H7 (cell line): ENCODE measurements around the gene DUS1L. TPM values are rescaled to one million over a fixed set of nuclear protein-coding genes. Genes with fewer than 3 reads are reported as not detected.

ENCODE experiments used
- DNase-seq: peaks from one replicate; pipeline ENCODE4 v3.0.0; 2012
- H3K27me3 ChIP-seq: 2 replicates; pipeline ENCODE4 v1.6.0; 2011; ENCODE audit warnings: mild to moderate bottlenecking, low read length; ENCODE audit not compliant: control insufficient read depth, insufficient read depth
- H3K36me3 ChIP-seq: replicated peaks from 2 replicates; pipeline ENCODE4 v1.5.1; 2011; ENCODE audit warnings: low read length; ENCODE audit not compliant: control insufficient read depth, insufficient read depth
- H3K4me3 ChIP-seq: 2 replicates; pipeline ENCODE4 v1.5.1; 2011; ENCODE audit warnings: low read depth, mild to moderate bottlenecking, control low read depth, low read length, moderate library complexity; ENCODE audit not compliant: insufficient read depth
- total RNA-seq: library from RNA; depleted of rRNA; stranded (reverse); fragments of >200 nt; shearing (Covaris generic); gene quantifications from 2 replicates; pipeline ENCODE4 v1.2.3, GENCODE V29; 2014

DUS1L gene
- total RNA-seq, 1 experiment from 2014 or later = 129 TPM

DNA sequence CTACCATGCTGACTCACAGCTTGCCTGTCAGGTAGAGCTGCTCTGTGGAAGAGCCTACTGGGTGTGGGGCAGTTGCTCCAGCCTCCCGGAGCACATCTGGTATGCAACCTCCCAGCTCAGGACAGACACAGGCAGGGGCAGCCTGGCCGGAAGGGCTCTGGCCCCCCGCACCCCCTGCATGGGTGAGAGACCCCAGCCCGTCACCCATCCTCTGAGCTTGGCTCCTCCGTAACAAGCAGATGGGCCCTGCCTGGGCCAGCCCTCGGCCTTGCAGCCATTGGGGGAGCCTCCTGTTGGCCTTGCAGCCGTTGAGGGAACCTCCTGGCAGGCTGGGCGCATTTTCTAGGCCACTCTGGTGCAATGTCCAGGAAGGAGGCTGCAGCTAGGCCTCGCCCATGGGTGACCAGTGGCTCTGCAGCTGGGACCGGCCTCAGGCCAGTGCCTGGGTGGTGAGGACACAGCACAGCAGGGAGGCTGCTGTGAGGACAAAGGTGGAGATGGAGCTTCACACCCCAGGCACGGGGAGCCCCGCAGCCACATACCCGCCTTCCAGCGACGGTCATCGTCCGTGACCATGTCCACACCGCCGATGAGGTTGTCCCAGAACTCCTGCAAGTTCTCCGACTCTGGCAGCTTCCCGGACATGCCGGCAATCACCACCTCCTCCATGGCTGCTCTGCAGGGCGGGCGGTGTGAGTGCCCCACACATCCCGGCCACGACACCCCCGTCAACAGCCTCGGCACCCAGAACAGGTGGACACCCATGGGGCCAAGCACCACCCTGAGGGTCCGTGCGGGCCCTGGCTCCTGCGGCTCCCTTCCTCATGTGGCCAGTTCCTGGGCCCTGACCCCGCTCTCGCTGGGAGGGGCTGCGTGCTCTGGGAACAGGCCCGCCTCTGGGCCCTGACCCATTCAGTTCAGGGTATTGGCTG lies 30.4 kb upstream of the DUS1L start:
- peak overlapping the region; percentile 85 for H3K4me3 ChIP-seq
- no peaks in the 10 kb centered on the region for H3K27me3 ChIP-seq
- DNase-seq = no peak
- H3K36me3 ChIP-seq = peaks cover 28% of the 10 kb centered on the region

DNA sequence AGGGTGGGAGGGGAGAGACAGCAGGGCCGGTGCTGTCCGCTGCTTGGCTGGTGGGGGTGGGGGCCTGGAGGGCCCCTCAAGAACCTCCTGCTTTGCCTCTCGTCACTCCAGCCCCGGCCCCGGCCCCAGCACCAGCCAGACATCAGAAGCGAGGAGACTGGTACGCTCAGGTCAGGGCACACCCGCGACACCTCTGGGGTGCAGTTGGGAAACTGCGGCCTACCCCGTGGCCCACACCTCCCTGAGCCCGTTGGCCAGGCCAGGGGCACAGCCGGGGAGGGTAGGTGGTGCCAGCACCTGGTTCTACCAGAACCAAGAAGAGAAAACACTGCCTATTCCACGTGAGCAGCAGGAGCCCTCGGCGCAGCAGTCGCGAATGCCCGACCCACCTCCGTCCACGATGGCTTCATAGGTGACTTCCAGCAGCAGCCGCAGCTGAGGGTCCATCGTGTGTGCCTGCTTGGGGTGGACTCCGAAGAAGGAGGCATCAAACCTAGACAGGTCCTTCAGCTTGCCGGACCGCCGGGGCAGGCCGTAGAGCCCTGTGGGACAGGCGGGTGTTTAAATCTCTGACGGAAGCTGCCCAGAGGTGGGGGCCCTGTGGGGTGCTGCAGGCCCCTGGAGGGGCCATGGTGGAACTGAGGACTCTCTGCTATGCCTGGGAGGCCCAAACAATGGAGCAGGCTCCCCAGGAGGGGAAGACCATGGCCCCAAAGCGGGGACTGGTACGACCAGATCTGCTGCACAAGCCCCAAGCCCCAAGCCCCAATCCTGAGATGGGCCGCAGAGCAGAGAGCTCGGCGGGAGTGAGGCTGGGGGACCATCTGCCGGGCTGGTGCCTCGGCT lies 29.6 kb upstream of the DUS1L start:
- Histone ChIP-seq H3K36me3 (peaks cover 33% of the 10 kb centered on the region), H3K4me3 (no peak overlapping the region), H3K27me3 (no peaks in the 10 kb centered on the region)
- no peak for DNase-seq

DNA sequence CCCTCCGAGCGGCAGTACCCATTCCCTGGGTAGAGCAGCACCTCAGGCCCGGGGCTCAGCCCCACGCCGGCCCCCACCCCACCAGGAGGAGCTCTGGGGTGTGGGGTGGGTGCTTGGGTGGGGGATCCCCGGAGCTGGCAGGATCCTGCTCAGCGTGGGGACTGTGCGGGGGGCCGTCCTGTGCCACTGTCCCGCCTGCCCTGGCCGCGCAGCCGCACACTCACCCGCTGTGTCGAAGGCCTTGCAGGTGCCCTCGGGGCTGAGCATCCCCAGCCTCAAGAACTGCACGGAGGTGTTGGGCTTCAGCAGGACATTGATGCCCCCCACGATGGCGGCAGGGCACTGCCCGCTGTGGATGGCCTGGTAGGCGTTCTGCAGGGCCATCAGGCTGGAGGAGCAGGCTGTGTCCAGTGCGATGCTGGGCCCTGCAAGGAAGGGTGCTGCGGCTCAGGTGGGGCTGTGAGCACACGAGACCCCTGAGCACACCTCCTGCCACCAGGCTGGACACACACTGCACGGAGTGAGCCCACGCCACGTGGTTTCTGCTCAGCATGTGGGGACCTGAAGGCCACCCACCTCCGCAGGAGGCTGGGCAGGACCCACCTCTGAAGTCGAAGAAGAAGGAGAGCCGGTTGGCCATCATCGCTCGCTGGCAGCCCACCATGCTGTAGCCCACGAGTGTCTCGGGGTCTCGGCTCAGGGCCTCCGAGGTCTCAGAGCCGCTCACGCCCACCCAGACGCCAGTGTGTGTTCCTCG lies 27.6 kb upstream of the DUS1L start:
- Histone ChIP-seq H3K36me3 (peaks cover 44% of the 10 kb centered on the region), H3K4me3 (no peak overlapping the region), H3K27me3 (no peaks in the 10 kb centered on the region)
- no peak for DNase-seq

DNA sequence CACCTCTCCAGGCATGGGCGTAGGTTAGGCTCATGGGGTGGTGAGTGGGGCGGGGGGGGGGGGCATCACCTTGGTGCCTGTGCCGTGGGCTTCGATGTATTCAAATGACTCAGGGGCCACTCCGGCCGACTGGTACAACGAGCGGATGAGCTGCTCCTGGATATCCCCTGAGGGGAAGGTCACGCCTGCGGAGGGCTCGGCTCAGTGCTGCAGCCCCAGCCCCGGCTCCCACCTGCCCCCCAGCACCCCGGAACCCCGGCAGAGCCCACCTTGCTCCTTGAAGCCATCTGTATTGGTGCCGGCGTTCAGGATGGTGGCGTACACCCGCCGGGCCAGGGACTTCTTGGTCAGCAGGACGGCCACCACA lies 27.0 kb upstream of the DUS1L start:
- Histone ChIP-seq H3K27me3 (no peaks in the 10 kb centered on the region), H3K4me3 (no peak overlapping the region), H3K36me3 (peaks cover 44% of the 10 kb centered on the region)
- no peak for DNase-seq

DNA sequence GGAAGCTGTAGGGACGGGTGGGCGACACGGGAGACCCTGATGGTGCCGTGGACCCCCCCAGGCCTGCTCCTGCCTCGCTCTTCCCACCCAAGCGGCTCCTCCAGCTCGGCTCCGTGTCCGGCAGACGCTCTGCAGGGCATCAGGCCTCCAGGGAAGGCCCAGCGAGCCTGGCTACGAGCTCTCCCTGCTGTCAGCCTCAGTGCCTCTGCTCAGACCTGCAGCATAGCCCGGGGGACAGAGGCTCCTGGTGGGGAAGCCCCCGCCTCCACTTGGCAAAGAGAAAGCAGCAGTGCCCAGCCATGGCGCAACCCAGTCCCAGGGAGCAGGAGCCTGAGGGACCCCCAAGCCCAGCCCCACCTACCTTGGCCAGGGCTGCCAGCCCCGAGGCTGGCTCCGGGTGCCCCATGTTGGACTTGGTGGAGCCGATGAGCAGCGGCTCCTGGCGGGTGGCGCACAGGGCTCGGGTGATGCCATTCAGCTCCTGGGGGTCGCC lies 26.5 kb upstream of the DUS1L start:
- Histone ChIP-seq H3K36me3 (peaks cover 47% of the 10 kb centered on the region), H3K4me3 (no peak overlapping the region), H3K27me3 (no peaks in the 10 kb centered on the region)
- no peak for DNase-seq

DNA sequence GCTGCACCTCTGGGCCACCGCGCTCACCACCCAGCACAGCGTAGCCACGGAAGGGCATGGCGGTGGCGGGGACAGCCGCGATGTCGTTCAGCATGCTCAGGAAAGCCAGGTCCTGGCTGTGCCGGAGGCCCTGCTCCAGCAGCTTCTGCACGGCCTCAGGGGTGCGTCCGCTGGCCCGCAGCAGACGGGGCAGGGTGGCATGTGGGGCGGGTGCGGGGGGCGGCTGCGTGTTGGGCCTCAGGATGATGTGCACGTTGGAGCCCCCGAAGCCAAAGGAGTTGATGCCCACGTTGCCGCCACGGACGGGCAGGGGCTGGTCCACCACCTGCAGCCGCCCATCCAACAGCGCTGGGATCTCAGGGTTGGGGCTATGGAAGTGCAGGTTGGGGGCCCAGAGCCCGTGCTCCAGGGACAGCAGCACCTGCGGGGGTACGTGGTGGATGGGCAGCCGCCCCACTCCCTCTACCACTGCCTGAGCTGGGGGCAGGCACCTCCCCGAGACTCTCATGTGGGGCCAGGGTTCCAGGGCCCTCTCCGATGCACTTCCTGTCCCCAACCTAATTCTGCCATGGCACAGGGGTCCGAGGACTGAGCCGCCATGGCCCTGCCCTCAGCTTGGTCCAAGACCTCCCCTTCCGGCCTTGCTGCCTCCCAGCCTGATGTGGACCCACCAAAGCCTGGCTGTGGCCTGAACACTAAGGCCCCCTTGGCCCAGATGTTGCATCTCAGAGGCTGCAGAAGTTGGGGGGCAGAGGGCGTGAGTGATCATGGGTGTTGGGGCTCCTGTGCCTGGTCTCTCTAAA lies 25.9 kb upstream of the DUS1L start:
- DNase-seq = no peak
- H3K4me3 ChIP-seq = no peak overlapping the region
- H3K36me3 ChIP-seq = peaks cover 53% of the 10 kb centered on the region

DNA sequence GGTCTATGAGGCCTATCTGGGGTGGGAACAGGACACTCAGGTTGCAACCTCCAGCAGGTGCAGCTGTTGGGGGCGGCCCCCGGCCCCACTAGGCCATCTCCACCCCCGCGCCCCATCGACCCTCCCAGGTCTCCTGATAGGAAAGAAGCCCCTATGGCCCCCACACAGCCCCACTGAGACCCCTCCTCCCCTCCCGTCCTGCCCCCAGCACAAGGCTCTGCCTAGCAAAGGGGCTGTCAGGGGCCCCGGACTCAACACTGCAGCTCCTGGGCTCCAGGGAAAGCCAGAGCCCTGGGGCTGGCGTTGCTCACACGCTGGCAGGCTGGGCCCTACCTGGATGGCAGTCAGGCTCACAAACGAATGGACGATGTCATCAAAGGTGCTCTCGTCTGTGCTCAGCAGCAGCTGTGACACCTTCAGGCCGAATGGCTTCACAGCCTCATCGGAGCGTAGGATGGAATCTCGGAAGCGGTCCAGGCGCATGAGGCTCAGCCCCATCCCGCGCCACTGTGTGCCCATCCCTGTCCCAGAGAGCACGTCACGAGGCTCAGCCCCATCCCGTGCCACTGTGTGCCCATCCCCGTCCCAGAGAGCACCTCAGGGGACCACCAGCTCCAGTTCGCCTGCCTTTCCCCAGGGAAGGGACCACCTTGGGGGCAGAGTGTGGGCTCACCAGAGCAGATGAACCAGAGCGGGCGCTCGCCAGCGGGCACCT lies 25.1 kb upstream of the DUS1L start:
- H3K27me3 ChIP-seq = no peaks in the 10 kb centered on the region
- DNase-seq = no peak
- H3K36me3 ChIP-seq = peaks cover 51% of the 10 kb centered on the region
- no peak overlapping the region for H3K4me3 ChIP-seq

More for the DNA sequence above, 25.9 kb upstream of the DUS1L start:
- H3K27me3 ChIP-seq = no peaks in the 10 kb centered on the region

DNA sequence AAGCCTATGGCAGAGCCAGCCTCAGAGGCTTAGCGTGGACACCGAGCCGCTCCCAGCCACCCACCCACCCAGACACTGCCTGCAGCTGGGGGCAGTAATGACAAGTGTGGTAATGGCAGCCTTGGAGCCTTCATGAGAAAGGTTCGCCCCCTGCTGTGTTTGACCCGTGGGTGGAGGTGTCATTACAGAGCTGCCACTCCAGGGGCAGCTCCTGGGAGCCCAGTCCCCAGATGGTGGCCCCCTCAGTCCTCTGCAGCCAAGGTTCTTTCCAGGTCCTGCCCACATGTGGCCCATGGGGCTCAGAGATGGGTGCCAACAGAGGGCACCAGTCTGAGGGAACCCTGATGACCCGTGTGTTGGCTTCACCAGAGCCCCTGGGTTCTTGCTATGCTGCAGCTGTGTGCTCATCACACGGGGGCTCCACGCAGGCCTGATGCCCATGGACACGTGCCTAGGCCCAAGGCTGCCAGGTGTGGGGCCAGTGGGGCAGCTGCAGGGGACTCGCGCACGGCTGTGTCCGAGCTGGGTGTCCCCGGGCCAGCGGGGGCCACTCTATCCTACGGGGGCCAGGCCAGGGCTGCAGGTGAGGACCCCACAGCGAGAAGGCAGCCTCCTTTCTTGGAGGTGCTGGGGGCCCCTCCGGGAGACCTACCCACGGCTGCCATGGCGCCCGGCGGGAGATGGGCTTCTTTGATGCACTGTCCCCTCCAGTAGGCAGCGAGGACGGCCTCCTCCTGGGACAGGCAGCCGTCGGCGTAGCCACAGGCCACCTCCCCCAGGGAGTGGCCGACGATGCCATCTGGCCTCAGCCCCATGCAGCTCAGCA lies 24.3 kb upstream of the DUS1L start:
- Histone ChIP-seq H3K36me3 (peaks cover 44% of the 10 kb centered on the region), H3K27me3 (no peaks in the 10 kb centered on the region), H3K4me3 (no peak overlapping the region)
- DNase-seq = no peak

DNA sequence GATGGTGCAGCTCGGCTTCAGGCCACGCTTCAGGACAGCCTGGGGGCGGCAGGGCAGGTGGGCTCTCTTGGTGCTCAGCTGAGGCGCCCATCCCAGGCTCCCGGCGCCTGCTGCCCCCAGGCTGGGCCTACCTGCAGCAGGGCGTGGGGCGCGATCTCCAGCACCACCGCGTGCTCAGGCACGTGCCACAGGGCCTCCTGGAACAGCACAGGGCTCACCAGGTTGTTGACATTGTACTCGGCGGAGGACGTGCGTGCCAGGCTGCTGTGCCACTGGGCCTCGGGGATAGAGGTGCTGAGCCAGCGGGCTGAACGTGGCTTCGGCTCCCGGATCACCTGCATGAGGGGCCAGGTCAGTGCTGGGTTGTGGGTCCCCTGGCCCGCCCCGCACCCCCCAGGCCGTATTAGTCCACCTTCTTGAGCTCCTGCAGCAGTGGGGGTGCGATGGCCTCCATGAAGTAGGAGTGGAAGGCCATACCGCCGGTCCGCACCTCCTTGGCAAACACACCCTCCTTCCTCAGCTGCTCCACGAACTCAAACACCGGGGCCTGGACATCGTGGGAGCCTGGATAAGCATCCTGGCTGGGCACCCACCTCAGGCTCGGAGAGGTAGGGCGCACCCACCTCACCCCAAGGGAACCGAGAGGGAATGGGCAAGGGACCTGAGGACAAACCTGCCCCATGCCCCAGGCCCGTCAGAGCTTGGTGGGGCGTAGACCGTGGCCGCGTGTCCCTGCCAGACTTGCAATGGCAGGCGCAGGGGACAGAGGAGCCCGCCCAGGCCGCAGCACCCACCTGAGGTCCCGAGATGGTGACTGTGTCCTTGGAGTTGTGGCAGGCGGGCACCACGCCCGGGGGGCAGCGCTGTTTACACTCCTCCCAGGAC lies 23.5 kb upstream of the DUS1L start:
- DNase-seq = no peak
- H3K4me3 ChIP-seq = no peak overlapping the region
- peaks cover 48% of the 10 kb centered on the region for H3K36me3 ChIP-seq

DNA sequence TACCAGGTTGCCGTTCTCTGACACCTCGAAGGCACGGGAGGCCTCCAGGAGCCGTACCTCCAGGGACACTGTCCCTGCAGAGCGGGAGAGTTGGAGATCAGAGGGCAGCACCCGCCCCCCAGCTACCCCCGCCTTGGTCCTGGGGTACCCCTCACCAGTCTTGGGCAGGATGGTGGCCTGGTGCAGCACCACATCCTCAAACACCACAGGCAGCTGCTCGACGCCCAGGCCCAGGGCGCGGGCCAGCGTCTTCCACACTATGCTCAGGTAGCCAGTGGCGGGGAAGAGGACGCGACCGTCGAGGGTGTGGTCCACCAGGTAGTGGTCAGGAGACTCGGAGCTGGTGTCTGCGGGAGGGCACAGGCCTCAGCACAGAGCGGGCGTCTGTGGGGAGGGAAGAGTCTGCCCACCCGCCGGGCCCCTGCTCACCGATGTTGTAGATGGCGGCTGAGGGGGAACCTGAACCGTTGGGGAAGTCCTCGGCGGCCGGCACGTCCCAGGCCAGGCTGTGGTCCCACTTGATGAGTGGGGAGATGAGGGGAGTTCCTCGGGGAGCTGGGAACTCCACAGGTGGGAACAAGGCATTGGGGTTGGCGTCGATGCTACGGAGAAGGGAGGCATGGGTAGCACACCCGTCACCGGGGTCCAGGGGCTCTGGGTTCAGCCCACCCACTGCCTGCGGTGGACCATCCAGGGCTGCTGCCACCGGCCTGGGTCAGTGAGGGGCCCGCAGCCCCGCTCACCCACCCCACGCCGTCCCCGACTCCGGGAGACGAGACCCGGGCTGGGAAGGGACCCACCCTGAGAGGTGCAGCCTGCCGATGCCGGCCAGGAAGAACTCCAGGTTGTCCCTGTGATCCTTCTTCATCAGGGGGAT lies 22.6 kb upstream of the DUS1L start:
- peaks cover 43% of the 10 kb centered on the region for H3K36me3 ChIP-seq
- DNase-seq = no peak

More for the DNA sequence above, 23.5 kb upstream of the DUS1L start:
- H3K27me3 ChIP-seq = no peaks in the 10 kb centered on the region

More for the DNA sequence above, 22.6 kb upstream of the DUS1L start:
- Histone ChIP-seq H3K4me3 (no peak overlapping the region), H3K27me3 (no peaks in the 10 kb centered on the region)
